ENCODE measurements around the gene FEZF1. TPM values are rescaled to one million over a fixed set of nuclear protein-coding genes. Genes with fewer than 3 reads are reported as not detected.

FEZF1 gene
- total RNA-seq, result not detected in 2 replicates

- Mint-ChIP-seq H3K36me3 (ENCODE audit: low read depth) (no peaks in the 10 kb centered on the region), H3K9me3 (no peaks in the 10 kb centered on the region), H3K4me1 (ENCODE audit: low read depth) (no peaks in the 10 kb centered on the region), H3K27ac (no peak within 1 kb of the TSS), H3K4me3 (ENCODE audit: low read depth) (no peak within 1 kb of the TSS), H3K27me3 (ENCODE audit: low read depth) (peaks cover 87% of the 10 kb centered on the region)
- DNase-seq (ENCODE audit: low spot score), result no peak
- intact Hi-C loops (cut with micrococcal nuclease), result loop anchor here (5.0 to 10.0 kb wide), 2 partner anchors 430 to 583 kb away; partner anchors contain the start of genes CADPS2 and PTPRZ1
These were observed at the start of gene FEZF1 for GRCh38 chr7:122304319-122304975. Gene FEZF1, minus strand, starts transcription at chr7:122304750. Its CDS starts 313 bp downstream, at chr7:122304437.

GRCh38 chr7:122352454-122352853 is 47.9 kb upstream of the FEZF1 start:
- no peaks in the 10 kb centered on the region for H3K4me1 Mint-ChIP-seq (ENCODE audit: low read depth)
- H3K36me3 Mint-ChIP-seq (ENCODE audit: low read depth), result no peaks in the 10 kb centered on the region
- H3K27me3 Mint-ChIP-seq (ENCODE audit: low read depth), result no peaks in the 10 kb centered on the region
- H3K4me3 Mint-ChIP-seq (ENCODE audit: low read depth), result no peak overlapping the region
- DNase-seq (ENCODE audit: low spot score), result no peak
- intact Hi-C loops (cut with micrococcal nuclease), result no loop called here
- H3K27ac Mint-ChIP-seq, result no peak overlapping the region
- no peaks in the 10 kb centered on the region for H3K9me3 Mint-ChIP-seq

- H3K36me3 Mint-ChIP-seq (ENCODE audit: low read depth), result no peaks in the 10 kb centered on the region
These were observed 46.2 kb upstream of the FEZF1 start for GRCh38 chr7:122350701-122351100.

GRCh38 chr7:122344303-122344620 is 39.7 kb upstream of the FEZF1 start:
- H3K4me3 Mint-ChIP-seq (ENCODE audit: low read depth), result no peak overlapping the region
- no peaks in the 10 kb centered on the region for H3K4me1 Mint-ChIP-seq (ENCODE audit: low read depth)
- no peak for DNase-seq (ENCODE audit: low spot score)
- H3K27me3 Mint-ChIP-seq (ENCODE audit: low read depth), result no peaks in the 10 kb centered on the region
- intact Hi-C loops (cut with micrococcal nuclease), result no loop called here
- no peaks in the 10 kb centered on the region for H3K36me3 Mint-ChIP-seq (ENCODE audit: low read depth)
- no peak overlapping the region for H3K27ac Mint-ChIP-seq
- no peaks in the 10 kb centered on the region for H3K9me3 Mint-ChIP-seq

More at GRCh38 chr7:122350701-122351100, 46.2 kb upstream of the FEZF1 start:
- intact Hi-C loops (cut with micrococcal nuclease), result no loop called here
- no peak for DNase-seq (ENCODE audit: low spot score)
- no peaks in the 10 kb centered on the region for H3K27me3 Mint-ChIP-seq (ENCODE audit: low read depth)
- no peak overlapping the region for H3K27ac Mint-ChIP-seq
- H3K4me1 Mint-ChIP-seq (ENCODE audit: low read depth), result no peaks in the 10 kb centered on the region
- H3K9me3 Mint-ChIP-seq, result no peaks in the 10 kb centered on the region
- no peak overlapping the region for H3K4me3 Mint-ChIP-seq (ENCODE audit: low read depth)

GRCh38 chr7:122343601-122344302 is 39.2 kb upstream of the FEZF1 start:
- no peak for DNase-seq (ENCODE audit: low spot score)
- H3K27ac Mint-ChIP-seq, result no peak overlapping the region
- intact Hi-C loops (cut with micrococcal nuclease), result no loop called here
- H3K36me3 Mint-ChIP-seq (ENCODE audit: low read depth), result no peaks in the 10 kb centered on the region
- no peak overlapping the region for H3K4me3 Mint-ChIP-seq (ENCODE audit: low read depth)
- no peaks in the 10 kb centered on the region for H3K27me3 Mint-ChIP-seq (ENCODE audit: low read depth)
- H3K9me3 Mint-ChIP-seq, result no peaks in the 10 kb centered on the region
- H3K4me1 Mint-ChIP-seq (ENCODE audit: low read depth), result no peaks in the 10 kb centered on the region

GRCh38 chr7:122340427-122340826 is 35.9 kb upstream of the FEZF1 start:
- DNase-seq (ENCODE audit: low spot score), result no peak
- intact Hi-C loops (cut with micrococcal nuclease), result no loop called here
- Mint-ChIP-seq H3K4me3 (ENCODE audit: low read depth) (no peak overlapping the region), H3K4me1 (ENCODE audit: low read depth) (no peaks in the 10 kb centered on the region), H3K27me3 (ENCODE audit: low read depth) (no peaks in the 10 kb centered on the region), H3K27ac (no peak overlapping the region), H3K36me3 (ENCODE audit: low read depth) (no peaks in the 10 kb centered on the region), H3K9me3 (no peaks in the 10 kb centered on the region)

GRCh38 chr7:122339145-122339904 is 34.8 kb upstream of the FEZF1 start:
- Mint-ChIP-seq H3K27ac (no peak overlapping the region), H3K27me3 (ENCODE audit: low read depth) (no peaks in the 10 kb centered on the region), H3K36me3 (ENCODE audit: low read depth) (no peaks in the 10 kb centered on the region), H3K4me1 (ENCODE audit: low read depth) (no peaks in the 10 kb centered on the region), H3K4me3 (ENCODE audit: low read depth) (no peak overlapping the region), H3K9me3 (no peaks in the 10 kb centered on the region)
- intact Hi-C loops (cut with micrococcal nuclease), result no loop called here
- no peak for DNase-seq (ENCODE audit: low spot score)

- H3K9me3 Mint-ChIP-seq, result no peaks in the 10 kb centered on the region
- no peaks in the 10 kb centered on the region for H3K27me3 Mint-ChIP-seq (ENCODE audit: low read depth)
- intact Hi-C loops (cut with micrococcal nuclease), result no loop called here
- no peak overlapping the region for H3K27ac Mint-ChIP-seq
- no peaks in the 10 kb centered on the region for H3K4me1 Mint-ChIP-seq (ENCODE audit: low read depth)
- no peak for DNase-seq (ENCODE audit: low spot score)
- H3K4me3 Mint-ChIP-seq (ENCODE audit: low read depth), result no peak overlapping the region
- H3K36me3 Mint-ChIP-seq (ENCODE audit: low read depth), result no peaks in the 10 kb centered on the region
These were observed 32.5 kb upstream of the FEZF1 start for GRCh38 chr7:122337011-122337410.

- DNase-seq (ENCODE audit: low spot score), result no peak
- H3K27me3 Mint-ChIP-seq (ENCODE audit: low read depth), result no peaks in the 10 kb centered on the region
- no peaks in the 10 kb centered on the region for H3K9me3 Mint-ChIP-seq
- intact Hi-C loops (cut with micrococcal nuclease), result no loop called here
- no peaks in the 10 kb centered on the region for H3K4me1 Mint-ChIP-seq (ENCODE audit: low read depth)
- no peak overlapping the region for H3K4me3 Mint-ChIP-seq (ENCODE audit: low read depth)
- no peak overlapping the region for H3K27ac Mint-ChIP-seq
- H3K36me3 Mint-ChIP-seq (ENCODE audit: low read depth), result no peaks in the 10 kb centered on the region
These were observed 24.7 kb upstream of the FEZF1 start for GRCh38 chr7:122329145-122329802.

- intact Hi-C loops (cut with micrococcal nuclease), result no loop called here
- Mint-ChIP-seq H3K36me3 (ENCODE audit: low read depth) (no peaks in the 10 kb centered on the region), H3K27ac (no peak overlapping the region), H3K4me1 (ENCODE audit: low read depth) (no peaks in the 10 kb centered on the region), H3K27me3 (ENCODE audit: low read depth) (no peaks in the 10 kb centered on the region), H3K9me3 (no peaks in the 10 kb centered on the region), H3K4me3 (ENCODE audit: low read depth) (no peak overlapping the region)
- no peak for DNase-seq (ENCODE audit: low spot score)
These were observed 23.4 kb upstream of the FEZF1 start for GRCh38 chr7:122327969-122328368.

GRCh38 chr7:122316467-122317388 is 12.2 kb upstream of the FEZF1 start:
- no peaks in the 10 kb centered on the region for H3K9me3 Mint-ChIP-seq
- H3K4me1 Mint-ChIP-seq (ENCODE audit: low read depth), result no peaks in the 10 kb centered on the region
- intact Hi-C loops (cut with micrococcal nuclease), result loop anchor here (1.0 to 2.0 kb wide), 2 partner anchors 9 to 14 kb away; no protein-coding TSS in a partner anchor
- H3K36me3 Mint-ChIP-seq (ENCODE audit: low read depth), result no peaks in the 10 kb centered on the region
- DNase-seq (ENCODE audit: low spot score), result no peak
- H3K27ac Mint-ChIP-seq, result no peak overlapping the region
- H3K27me3 Mint-ChIP-seq (ENCODE audit: low read depth), result peaks cover 58% of the 10 kb centered on the region
- H3K4me3 Mint-ChIP-seq (ENCODE audit: low read depth), result no peak overlapping the region
